Anterior cingulate cortex (tissue), 58 donors: ENCODE measurements around the gene ATCAY.

Experiments used
- DNase-seq, 58 donors: peaks; one replicate each; lab custom pipeline; 2025; lab: John Stamatoyannopoulos, UW

ATCAY gene, protein sequence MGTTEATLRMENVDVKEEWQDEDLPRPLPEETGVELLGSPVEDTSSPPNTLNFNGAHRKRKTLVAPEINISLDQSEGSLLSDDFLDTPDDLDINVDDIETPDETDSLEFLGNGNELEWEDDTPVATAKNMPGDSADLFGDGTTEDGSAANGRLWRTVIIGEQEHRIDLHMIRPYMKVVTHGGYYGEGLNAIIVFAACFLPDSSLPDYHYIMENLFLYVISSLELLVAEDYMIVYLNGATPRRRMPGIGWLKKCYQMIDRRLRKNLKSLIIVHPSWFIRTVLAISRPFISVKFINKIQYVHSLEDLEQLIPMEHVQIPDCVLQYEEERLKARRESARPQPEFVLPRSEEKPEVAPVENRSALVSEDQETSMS

DNA sequence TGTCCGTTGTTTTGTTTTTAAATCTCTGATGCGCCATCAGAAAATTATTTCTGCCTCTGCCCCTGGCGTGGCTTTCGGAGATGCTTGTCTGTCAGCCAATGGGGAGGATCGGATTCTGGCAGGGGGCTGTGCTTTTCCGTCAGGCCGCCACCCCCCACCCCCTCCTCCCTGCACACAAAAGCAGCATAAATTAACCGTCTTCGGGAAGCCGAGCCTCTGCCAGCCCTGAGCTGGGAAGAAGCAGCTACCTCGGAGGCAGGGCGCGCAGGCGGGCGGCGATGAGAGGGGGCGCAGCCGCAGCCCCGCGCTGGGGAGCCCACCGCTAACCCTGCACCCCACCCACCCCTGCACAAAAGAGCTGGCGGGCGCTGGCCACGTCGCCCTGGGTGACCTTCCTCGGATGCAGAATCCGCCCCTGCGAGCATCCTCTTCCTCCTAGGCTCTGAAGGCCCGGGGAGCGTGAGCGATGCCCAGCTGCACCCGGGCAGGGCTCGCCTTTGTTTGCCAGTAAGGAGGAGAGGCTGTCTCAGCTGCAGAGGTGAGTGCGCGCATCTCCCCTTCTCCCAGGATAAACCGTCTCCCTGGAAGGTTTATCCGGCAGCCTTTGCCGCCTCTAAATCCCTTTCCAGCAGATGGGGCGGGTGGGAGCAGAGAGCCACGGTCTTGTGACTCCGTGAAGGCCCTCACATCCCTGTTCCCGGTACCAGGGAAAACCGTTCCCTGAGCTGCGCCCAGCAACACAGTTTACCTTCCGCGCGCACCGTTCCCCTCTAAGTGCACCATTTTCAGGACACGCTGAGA is at the start of gene ATCAY:
Gene ATCAY (plus strand): TSS at position 215 of the 801 bp plus-strand sequence. CDS start 5,083 bp downstream, outside the sequence.
- DNase-seq = peak in 51 of 58 donors; percentile 15 to 91 (median 55)

DNA sequence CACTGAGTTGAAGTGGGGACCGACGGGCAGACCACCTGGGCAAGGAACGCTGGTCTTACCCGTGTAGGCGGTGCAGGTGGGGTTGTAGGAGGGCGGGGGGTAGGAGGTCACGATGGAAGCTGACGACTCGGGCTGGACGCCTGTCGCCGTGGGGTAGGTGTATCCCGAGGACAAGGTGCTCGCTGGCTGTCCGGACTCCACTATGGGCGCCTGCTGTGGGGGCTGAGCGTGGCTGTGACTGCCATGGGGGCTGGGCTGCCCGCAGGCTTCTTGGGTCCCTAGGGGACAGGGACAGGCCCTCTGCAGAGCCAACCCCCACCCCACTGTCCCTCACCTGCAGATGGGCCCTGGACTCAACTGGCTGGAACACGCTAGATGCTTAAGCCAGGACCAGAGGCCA is 48.9 kb upstream of the ATCAY start:
- no peak for DNase-seq

DNA sequence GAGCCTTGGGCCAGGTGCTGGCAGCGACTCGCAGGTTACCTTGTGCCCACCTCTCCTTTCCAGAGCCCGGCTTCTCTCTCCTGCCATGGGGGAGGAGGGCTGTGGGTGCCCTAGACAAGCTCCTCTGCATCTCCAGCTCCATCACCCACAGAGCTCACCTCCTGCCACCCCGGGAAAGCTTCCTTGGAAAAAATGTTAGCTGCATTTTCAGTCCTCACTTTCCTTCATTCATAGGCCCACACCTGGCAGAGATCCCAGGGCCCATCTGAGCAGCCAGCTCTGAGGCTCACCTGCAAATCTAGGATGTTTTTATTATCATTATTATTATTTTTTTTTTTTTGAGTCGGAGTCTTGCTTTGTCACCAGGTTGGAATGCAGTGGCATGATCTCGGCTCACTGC is 48.5 kb upstream of the ATCAY start:
- DNase-seq = no peak

DNA sequence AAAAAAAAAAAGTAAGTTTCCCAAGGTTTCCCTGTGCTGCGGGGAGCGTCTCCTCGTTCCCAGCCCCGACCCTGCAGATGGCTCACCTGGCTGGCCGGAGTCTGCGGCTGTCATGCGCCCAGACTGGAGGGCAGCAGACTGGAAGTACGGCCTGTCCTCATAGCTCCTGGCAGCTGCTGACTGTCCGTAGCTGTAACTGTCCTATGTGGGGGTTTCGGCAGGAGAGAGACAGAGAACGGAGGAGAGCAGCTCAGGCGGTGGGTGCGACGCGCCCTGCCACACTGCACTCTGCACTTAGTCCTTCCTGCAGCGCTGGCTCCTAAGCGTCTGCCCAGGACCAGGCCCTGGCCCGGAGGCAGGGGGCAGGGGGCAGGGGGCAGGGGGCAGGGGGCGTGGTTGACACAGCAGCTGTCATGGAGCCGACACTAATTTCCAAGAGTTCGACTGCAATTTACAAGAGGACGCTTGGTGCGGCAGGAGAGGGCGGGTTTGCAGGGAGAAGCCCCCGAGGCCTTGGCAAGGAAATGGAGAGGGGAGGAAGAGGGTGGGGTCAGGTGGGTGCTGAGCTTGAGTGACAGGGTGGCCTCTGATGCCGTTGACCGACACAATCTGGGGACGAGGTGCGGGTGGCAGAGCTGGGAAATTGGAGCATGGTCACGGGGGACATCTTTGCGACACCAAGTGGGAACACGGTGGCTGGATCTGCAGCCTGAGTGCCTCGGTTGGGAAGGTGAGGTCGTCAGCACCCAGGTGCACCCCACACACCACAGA is 46.7 kb upstream of the ATCAY start:
- DNase-seq = no peak

DNA sequence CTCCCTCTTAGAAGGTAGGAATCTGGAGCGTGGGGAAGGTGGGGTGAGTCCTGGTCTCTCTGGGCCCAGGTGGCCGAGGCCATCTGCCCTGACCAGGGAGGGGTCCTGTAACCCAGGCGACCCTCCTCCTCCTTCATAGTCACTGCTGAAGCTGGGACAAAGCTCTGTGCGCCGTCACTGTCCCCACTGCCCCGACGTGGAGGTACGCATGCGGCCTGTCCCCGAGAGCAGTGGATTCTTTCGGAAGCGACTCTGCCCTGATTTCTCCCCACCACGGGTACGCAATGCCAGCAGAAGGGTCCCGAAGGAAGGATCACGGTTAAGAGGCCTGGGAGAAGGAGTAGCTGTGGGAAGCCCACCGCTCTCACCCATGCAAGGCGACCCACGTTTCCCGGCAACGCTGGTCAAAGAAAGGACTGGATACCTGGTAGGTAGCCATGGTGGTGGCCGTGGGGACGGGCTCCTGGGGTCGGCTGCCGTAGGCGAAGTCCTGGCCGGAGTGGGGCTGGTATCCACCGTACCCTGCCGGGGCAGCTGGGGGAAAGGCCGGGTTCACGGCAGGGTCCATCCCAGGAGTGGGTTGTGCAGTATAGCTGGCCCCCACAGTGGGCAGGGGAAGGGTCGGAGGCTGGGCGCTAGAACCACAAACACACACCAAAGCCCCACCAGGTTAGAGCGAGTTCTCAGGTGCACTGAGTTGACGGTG is 46.0 kb upstream of the ATCAY start:
- DNase-seq = no peak

DNA sequence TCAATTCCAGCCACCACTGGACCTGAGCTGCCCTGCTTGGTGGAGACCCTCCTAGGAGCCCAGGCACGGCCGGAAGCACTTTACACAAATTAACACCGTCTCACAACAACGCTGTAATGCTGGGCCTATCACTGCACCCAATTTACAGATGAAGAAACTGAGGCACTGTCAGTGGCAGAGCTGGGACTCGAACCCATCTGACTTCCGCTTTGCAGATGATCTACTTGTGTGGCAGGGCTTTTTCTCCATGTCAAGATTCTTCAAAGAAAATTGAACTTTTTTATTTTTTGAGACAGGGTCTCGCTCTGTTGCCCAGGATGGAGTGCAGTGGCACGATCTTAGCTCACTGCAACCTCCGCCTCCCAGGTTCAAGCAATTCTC is 45.4 kb upstream of the ATCAY start:
- no peak for DNase-seq

DNA sequence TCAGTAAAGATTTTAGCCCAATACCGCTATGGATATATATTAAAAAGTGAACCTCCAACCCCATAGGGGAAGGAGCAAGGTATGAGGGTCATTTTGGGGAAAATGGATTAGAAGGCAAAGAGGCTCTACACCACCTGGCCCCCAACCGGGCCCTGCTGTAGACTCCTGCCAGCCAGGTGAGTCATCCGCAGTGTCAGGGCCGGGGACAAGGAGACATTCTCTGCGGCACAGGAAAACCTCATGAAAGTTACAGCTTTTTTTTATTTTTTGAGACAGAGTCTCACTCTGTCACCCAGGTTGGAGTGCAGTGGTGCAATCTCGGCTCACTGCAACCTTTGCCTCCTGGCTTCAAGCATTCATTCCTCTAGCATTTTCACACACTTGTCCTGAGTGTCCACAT is 43.6 kb upstream of the ATCAY start:
- DNase-seq = no peak

DNA sequence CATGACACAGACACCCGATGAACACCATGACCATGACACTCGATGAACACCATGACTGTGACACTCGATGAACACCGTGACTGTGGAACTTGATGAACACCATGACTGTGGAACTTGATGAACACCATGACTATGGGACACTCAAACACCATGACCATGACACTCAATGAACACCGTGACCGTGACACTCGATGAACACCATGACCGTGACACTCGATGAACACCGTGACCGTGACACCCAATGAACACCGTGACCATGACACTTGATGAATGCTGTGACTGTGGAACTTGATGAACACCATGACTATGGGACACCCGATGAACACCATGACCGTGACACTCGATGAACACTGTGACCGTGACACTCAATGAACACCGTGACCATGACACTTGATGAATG is 43.2 kb upstream of the ATCAY start:
- DNase-seq = no peak

DNA sequence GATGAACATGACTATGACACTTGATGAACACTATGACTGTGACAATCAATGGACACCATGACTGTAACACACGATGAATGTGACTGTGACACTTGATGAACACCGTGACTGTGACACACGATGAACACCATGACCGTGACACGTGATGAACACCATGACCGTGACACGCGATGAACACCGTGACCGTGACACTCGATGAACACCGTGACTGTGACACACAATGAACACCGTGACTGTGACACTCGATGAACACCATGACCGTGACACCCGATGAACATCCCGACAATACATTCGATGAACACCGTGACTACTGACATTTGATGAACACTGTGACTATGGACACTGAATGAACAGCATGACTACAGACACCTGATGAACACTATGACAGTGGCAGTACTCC is 42.6 kb upstream of the ATCAY start:
- no peak for DNase-seq

DNA sequence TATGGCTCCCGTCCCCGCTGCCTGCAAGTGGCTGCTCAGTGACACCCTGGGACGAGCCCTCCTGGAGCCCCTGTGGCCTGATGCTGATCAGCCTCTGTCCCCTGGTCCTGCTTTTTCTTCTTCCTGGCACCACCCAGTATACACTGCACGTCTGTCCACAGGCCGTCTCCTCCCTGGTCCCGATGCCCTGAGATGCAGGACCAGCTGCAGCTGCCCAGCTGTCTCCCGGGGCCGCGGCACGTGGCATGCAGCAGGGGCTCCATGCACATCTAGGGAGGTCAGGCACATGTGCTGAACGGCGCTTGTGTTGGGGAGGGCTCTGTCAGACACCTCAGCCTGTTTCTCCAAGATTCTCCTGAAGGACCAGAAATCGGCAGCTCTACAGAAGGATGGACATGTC is 41.8 kb upstream of the ATCAY start:
- DNase-seq = no peak

DNA sequence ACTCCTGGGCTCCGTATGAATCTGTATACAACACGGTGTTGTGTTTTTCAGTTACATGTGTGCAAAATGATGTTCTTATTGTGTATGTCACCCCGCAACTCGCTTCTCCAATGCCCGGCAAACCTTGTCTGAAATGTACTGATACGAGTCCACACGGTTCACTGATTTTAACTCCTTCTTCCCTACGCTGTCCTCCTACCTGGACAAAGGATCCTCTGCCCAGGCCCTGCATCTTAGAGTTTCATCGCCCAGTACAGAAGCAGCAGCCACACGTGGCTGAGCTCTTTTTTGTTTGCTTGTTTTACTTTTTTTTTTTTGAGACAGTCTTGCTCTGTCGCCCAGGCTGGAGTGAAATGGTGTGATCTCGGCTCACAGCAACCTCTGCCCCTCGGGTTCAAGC is 40.5 kb upstream of the ATCAY start:
- no peak for DNase-seq

DNA sequence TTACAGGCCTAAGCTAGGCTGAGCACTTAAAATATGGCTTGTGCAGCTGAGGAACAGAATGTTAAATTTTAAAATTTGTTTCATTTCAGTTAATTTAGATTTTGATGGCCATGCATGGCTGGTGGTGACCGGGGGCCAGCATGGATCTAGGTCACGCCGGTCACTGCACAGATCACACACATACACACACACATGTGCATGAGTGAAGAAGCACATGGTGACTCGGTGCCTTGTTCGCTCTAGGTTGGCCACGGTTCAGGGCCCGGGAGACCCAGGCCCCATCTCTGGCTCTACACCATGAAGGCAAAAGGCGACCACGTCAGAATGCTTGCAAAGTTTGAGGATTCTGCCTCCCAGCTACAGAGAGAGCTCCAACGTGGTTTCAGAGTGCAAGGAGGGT is 39.7 kb upstream of the ATCAY start:
- DNase-seq = no peak

DNA sequence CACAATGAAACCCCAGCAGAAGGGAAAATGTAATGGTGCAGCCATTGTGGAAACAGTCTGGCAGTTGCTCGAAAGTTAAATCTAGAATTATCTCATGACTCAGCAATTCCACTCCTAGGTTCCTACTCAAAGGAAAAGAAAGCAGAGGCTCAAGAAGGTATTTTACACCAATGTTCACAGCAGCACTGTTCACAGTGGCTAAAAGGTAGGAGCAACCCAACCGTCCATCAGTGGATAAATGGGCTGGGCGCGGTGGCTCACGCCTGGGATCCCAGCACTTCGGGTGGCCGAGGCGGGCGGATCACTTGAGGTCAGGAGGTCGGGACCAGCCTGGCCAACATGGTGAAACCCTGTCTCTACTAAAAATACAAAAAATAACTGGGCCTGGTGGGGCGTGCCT is 37.5 kb upstream of the ATCAY start:
- DNase-seq = no peak

DNA sequence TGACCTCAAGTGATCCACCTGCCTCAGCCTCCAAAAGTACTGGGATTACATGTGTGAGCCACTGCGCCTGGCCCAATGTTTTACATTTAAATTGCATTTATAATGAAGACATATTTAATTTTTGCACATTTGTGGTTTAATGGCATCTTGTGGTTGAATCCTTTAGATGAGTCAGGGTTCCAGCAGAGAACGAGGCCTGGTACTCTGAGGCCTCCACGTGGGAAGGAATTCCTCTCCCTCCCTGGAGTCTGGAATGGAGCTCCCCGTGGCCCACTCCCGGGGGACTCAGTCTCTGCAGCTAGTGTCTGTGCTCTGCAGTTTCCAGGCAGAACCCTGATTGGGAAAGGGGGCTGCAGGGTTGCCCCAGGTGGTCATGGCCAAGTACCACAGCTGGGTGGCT is 35.9 kb upstream of the ATCAY start:
- no peak for DNase-seq

DNA sequence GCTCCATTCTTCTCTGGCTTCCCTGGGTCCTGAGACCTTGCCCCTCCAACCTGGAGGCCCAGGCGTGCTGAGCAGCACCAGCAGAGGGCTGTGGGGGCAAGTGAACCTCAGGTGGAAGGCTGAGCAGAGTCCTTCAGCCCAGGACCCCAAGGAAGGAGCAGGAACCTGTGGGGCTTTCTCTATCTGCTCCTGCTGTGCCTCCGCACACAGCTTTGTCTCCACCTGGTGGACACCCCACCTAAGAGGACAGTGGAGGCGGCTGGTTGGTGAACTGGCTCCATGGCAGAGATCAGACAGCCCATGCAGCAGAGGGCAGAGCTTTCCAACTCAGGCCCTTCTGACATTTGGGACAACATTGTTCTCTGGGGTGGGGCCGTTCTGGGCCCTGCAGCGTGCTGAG is 31.4 kb upstream of the ATCAY start:
- no peak for DNase-seq

DNA sequence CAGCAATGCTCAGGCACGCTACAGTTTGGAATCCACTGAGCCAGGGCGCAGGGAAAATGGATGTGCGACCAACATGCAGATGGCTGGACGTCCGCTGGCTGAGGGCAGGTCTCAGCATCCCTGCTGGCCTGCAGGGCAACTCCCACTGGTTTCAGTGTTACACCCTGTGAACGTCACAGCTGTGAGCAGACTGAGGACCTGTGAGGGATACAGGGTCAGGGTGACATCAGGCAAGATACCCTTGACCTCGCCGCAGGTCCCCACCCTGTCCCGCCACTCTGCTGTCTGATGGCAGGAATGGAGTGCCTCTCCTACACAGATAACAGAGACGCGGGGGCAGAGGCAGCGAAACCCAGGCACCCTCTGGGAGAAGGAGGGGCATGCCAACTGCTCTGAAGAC is 30.7 kb upstream of the ATCAY start:
- no peak for DNase-seq

DNA sequence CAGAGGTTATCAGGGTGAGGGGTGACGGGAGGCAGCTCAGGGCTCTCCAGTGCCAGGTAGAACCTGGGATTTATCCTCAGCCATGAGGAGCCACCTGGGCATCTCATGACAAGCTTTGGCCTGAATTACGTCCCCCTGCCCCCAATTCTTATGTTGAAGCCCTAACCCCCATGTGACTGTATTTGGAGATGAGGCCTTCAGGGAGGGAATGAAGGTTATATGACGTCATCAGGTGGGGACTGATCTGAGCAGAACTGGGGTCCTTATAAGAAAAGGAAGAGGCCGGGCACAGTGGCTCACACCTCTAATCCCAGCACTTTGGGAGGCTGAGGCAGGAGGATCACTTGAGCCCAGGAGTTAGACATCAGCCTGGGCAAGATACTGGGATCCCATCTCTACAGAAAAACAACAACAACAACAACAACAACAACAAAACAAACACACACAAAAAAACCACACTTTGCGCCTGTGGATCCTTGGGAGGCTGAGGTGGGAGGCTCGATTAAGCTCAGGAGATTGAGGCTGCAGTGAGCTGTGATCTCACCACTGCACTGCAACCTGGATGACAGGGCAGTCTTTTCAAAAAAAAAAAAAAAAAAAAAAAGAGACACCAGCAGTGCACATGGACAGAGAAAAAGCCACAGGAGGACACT is 30.0 kb upstream of the ATCAY start:
- DNase-seq = no peak

DNA sequence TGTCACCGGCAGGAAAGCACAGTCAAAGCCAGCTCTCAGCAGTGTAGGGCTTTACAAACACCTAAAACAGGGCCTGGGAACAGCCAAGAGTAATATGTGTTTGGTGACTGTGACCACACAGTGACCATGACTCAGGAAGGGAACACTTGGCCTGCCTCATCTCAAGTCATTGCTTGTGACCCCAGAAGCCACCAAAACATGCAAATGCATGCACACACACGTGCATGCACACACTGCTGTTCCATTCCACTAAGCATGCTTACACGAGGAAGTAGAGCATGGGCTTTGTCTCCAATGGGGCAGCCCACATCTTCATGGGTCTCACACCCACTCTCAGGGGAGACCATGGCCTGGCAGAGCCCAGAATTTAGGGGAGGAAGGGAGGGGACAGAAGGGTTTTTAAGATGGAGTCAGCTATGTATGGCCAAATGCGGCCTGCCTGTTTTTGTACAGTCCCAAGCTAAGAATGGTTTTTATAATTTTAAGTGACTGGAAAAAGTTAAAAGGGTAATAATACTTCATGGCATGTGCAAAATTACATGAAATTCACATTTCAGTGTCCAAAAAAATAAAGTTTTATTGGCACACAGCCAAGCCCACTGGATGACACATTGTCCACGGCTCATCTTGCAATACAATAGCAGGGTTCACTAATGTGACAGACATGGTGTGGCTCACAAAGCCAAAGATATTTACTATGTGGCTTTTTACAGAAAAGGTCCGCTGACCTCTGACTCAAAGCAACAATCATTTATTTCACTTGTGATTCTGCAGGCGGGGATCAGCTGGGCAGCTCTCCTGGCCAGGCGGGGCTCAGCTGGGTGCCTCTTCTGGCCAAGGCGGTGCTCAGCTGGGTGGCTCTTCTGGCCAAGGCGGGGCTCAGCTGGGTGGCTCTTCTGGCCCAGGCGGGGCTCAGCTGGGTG is 29.0 kb upstream of the ATCAY start:
- no peak for DNase-seq

DNA sequence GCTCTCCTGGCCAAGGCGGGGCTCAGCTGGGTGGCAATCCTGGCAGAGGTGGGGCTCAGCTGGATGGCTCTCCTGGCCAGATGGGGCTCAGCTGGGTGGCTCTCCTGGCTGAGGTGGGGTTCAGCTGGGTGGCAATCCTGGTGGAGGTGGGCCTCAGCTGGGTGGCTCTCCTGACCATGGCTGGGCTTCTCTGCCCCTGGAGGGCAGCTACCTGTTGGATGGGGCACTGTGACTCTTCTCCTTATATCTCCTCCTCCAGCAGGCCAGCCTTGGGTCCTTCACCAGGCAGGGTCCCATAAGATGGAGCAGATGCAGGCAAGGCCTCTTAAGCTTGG is 28.3 kb upstream of the ATCAY start:
- DNase-seq = no peak
